T-cell (primary cell): ENCODE measurements around the gene COL15A1. TPM values are rescaled to one million over a fixed set of nuclear protein-coding genes. Genes with fewer than 3 reads are reported as not detected.

Source experiments
- ATAC-seq, 4 experiments: fragments of 200-7000 bp in 3 of 4; fragments of 150-1000 bp in 1 of 4; cut with Tn5 transposase; replicated peaks in 1 of 4; 1 replicate in 3 of 4; 2 replicates in 1 of 4; pipeline ENCODE4 v1.10.0; 2021; ENCODE audit warnings: moderate library complexity in 3 of 4, mild to moderate bottlenecking in 2 of 4, moderate number of reproducible peaks in 1 of 4
- CTCF ChIA-PET, 2 donors: fragments of 300-600 bp; sonication (Branson Sonifier 250); formaldehyde crosslinking; loops; one replicate each; lab custom pipeline; 2022; ENCODE audit warnings: antibody characterized with exemption in 2 of 2; lab: Charles Lee
- POLR2A ChIA-PET, 2 donors: fragments of 300-600 bp; sonication (Branson Sonifier 250); formaldehyde crosslinking; loops; one replicate each; lab custom pipeline; 2022; ENCODE audit warnings: antibody characterized with exemption in 2 of 2; lab: Charles Lee
- DNase-seq, 35 experiments: peaks; one replicate each; pipeline versions ENCODE4 v3.0.0 to v3.0.0-alpha.2; 2013 to 2023
- H3K27ac ChIP-seq: one replicate; pipeline ENCODE4 v1.5.1; 2013; ENCODE audit warnings: low read length
- H3K27me3 ChIP-seq, 2 experiments: replicated peaks in 1 of 2; 1 replicate in 1 of 2; 2 replicates in 1 of 2; pipeline versions ENCODE4 v1.6.1 to v1.7.0; 2013; ENCODE audit warnings: low read length in 1 of 2, mixed read lengths in 1 of 2; ENCODE audit not compliant: control insufficient read depth in 2 of 2, insufficient read depth in 2 of 2; ENCODE audit errors: extremely low read depth in 1 of 2
- H3K36me3 ChIP-seq, 2 donors: 1 replicate in 1 of 2; 2 replicates in 1 of 2; pipeline versions ENCODE4 v1.6.1 to v1.7.0; 2013; ENCODE audit warnings: low read length in 1 of 2; ENCODE audit not compliant: control insufficient read depth in 2 of 2, insufficient read depth in 1 of 2; ENCODE audit errors: extremely low read depth in 1 of 2
- H3K4me1 ChIP-seq, 2 experiments: 1 replicate in 1 of 2; 2 replicates in 1 of 2; pipeline versions ENCODE4 v1.6.1 to v1.7.0; 2013; ENCODE audit warnings: low read length in 2 of 2, mixed read lengths in 1 of 2; ENCODE audit not compliant: insufficient read depth in 2 of 2, control insufficient read depth in 1 of 2; ENCODE audit errors: extremely low read depth in 1 of 2
- H3K4me3 ChIP-seq, 2 donors: 1 replicate in 1 of 2; 2 replicates in 1 of 2; pipeline versions ENCODE4 v1.5.1 to v1.7.0; 2013; ENCODE audit warnings: mild to moderate bottlenecking in 2 of 2, low read length in 1 of 2, moderate library complexity in 1 of 2; ENCODE audit not compliant: control insufficient read depth in 1 of 2; ENCODE audit errors: extremely low read depth in 1 of 2
- H3K9me3 ChIP-seq: 2 replicates; pipeline ENCODE4 v1.7.0; 2013
- H3K27ac Mint-ChIP-seq, 2 donors: one replicate each; pipeline ENCODE4 v1.8.0; 2020 to 2021; ENCODE audit warnings: mild to moderate bottlenecking in 2 of 2, mixed read lengths in 2 of 2
- H3K27me3 Mint-ChIP-seq, 2 donors: one replicate each; pipeline ENCODE4 v1.8.0; 2021 to 2022; ENCODE audit warnings: mixed read lengths in 2 of 2
- H3K36me3 Mint-ChIP-seq: one replicate; pipeline ENCODE4 v1.8.0; 2021; ENCODE audit warnings: mixed read lengths
- H3K4me1 Mint-ChIP-seq, 3 donors: one replicate each; pipeline ENCODE4 v1.8.0; 2020 to 2022; ENCODE audit warnings: mixed read lengths in 3 of 3, mild to moderate bottlenecking in 1 of 3
- H3K4me3 Mint-ChIP-seq, 3 donors: one replicate each; pipeline ENCODE4 v1.8.0; 2020 to 2022; ENCODE audit warnings: mild to moderate bottlenecking in 3 of 3, mixed read lengths in 3 of 3, moderate library complexity in 3 of 3
- H3K9me3 Mint-ChIP-seq, 3 donors: one replicate each; pipeline ENCODE4 v1.8.0; 2020 to 2022; ENCODE audit warnings: mixed read lengths in 3 of 3
- WGBS: methylation state at CpG from one replicate; pipeline ENCODE4 v1.1.5; 2013; ENCODE audit warnings: missing lambda C conversion rate; ENCODE audit not compliant: insufficient coverage; 5-methylcytosine and 5-hydroxymethylcytosine counted together
- total RNA-seq, 35 experiments: library from RNA in 6 of 35; stranded (reverse) in 6 of 35; fragments of 120-200 nt in 1 of 35; gene quantifications; one replicate each; pipeline versions ENCODE4 v1.2.1 to v1.2.4 and lab custom pipeline; 2013 to 2026

COL15A1 gene
- total RNA-seq, 5 donors from 2014 or later (not counting 1 experiment from before 2014, with no cell fraction given), result 0.15 to 0.20 (median 0.19) TPM; not detected in 2

- H3K27me3 Mint-ChIP-seq, result peaks cover 3 to 10% of the 10 kb centered on the region in 2 donors
- Histone ChIP-seq H3K9me3 (no peaks in the 10 kb centered on the region), H3K27ac (no peak overlapping the region), H3K4me3 (no peak overlapping the region), H3K4me1 (no peaks in the 10 kb centered on the region), H3K36me3 (no peaks in the 10 kb centered on the region), H3K27me3 (peaks cover 0 to 14% of the 10 kb centered on the region in 2 experiments)
- no peaks in the 10 kb centered on the region for H3K36me3 Mint-ChIP-seq
- H3K4me1 Mint-ChIP-seq, result no peaks in the 10 kb centered on the region
- ATAC-seq (no peak), DNase-seq (no peak)
- no CpG with 5 or more reads among the region's 1 CpG for WGBS
- H3K4me3 Mint-ChIP-seq, result no peak overlapping the region
- no peak overlapping the region for H3K27ac Mint-ChIP-seq
- no peaks in the 10 kb centered on the region for H3K9me3 Mint-ChIP-seq
- CTCF ChIA-PET, result no interaction called here
- POLR2A ChIA-PET, result no interaction called here
Observed at GRCh38 chr9:98921732-98922131, 22.0 kb upstream of the COL15A1 start.

GRCh38 chr9:98922721-98923435, 20.8 kb upstream of the COL15A1 start:
- Histone ChIP-seq H3K4me3 (no peak overlapping the region), H3K27ac (no peak overlapping the region), H3K36me3 (no peaks in the 10 kb centered on the region), H3K9me3 (no peaks in the 10 kb centered on the region), H3K27me3 (peaks cover 0 to 16% of the 10 kb centered on the region in 2 experiments), H3K4me1 (no peaks in the 10 kb centered on the region)
- ChIA-PET CTCF (interaction anchor here in 1 of 2 donors (0.9 kb wide), 1 partner anchor 115 kb away, joined by 3 read pairs; no protein-coding TSS in a partner anchor), POLR2A (no interaction called here)
- no peak for ATAC-seq
- DNase-seq, result no peak
- Mint-ChIP-seq H3K36me3 (no peaks in the 10 kb centered on the region), H3K4me1 (no peaks in the 10 kb centered on the region), H3K9me3 (no peaks in the 10 kb centered on the region), H3K4me3 (no peak overlapping the region), H3K27me3 (peaks cover 5 to 10% of the 10 kb centered on the region in 2 donors), H3K27ac (no peak overlapping the region)
- WGBS, result 50% methylated on average over 1 of the region's 4 CpGs

GRCh38 chr9:98923451-98924123, 20.1 kb upstream of the COL15A1 start:
- DNase-seq (no peak), ATAC-seq (no peak)
- H3K4me1 Mint-ChIP-seq, result no peaks in the 10 kb centered on the region
- no peaks in the 10 kb centered on the region for H3K4me1 ChIP-seq
- CTCF ChIA-PET, result interaction anchor here in 1 of 2 donors (0.9 kb wide), 1 partner anchor 116 kb away, joined by 3 read pairs; no protein-coding TSS in a partner anchor
- peaks cover 5 to 10% of the 10 kb centered on the region in 2 donors for H3K27me3 Mint-ChIP-seq
- no peaks in the 10 kb centered on the region for H3K9me3 ChIP-seq
- H3K27ac Mint-ChIP-seq, result no peak overlapping the region
- no peaks in the 10 kb centered on the region for H3K9me3 Mint-ChIP-seq
- 92% methylated on average over 2 of the region's 5 CpGs for WGBS
- POLR2A ChIA-PET, result no interaction called here
- H3K4me3 ChIP-seq, result no peak overlapping the region
- H3K27me3 ChIP-seq, result peaks cover 0 to 16% of the 10 kb centered on the region in 2 experiments
- H3K4me3 Mint-ChIP-seq, result no peak overlapping the region
- no peak overlapping the region for H3K27ac ChIP-seq
- H3K36me3 Mint-ChIP-seq, result no peaks in the 10 kb centered on the region
- no peaks in the 10 kb centered on the region for H3K36me3 ChIP-seq

GRCh38 chr9:98924946-98925820, 18.5 kb upstream of the COL15A1 start:
- Histone ChIP-seq H3K36me3 (no peaks in the 10 kb centered on the region), H3K4me1 (no peaks in the 10 kb centered on the region), H3K27me3 (peaks cover 0 to 19% of the 10 kb centered on the region in 2 experiments), H3K9me3 (no peaks in the 10 kb centered on the region), H3K4me3 (no peak overlapping the region), H3K27ac (no peak overlapping the region)
- ATAC-seq, result no peak
- no peak overlapping the region for H3K27ac Mint-ChIP-seq
- no peak for DNase-seq
- POLR2A ChIA-PET, result no interaction called here
- H3K36me3 Mint-ChIP-seq, result no peaks in the 10 kb centered on the region
- CTCF ChIA-PET, result no interaction called here
- WGBS, result 77% methylated on average over 15 of the region's 15 CpGs
- H3K27me3 Mint-ChIP-seq, result peaks cover 9 to 10% of the 10 kb centered on the region in 2 donors
- H3K4me3 Mint-ChIP-seq, result no peak overlapping the region
- no peaks in the 10 kb centered on the region for H3K9me3 Mint-ChIP-seq
- H3K4me1 Mint-ChIP-seq, result no peaks in the 10 kb centered on the region

GRCh38 chr9:98925956-98926355, 17.8 kb upstream of the COL15A1 start:
- WGBS, result no CpG with 5 or more reads among the region's 2 CpGs
- ATAC-seq (no peak), DNase-seq (no peak)
- ChIA-PET POLR2A (no interaction called here), CTCF (no interaction called here)
- Histone ChIP-seq H3K4me3 (no peak overlapping the region), H3K4me1 (no peaks in the 10 kb centered on the region), H3K27me3 (peaks cover 0 to 24% of the 10 kb centered on the region in 2 experiments), H3K27ac (no peak overlapping the region), H3K36me3 (no peaks in the 10 kb centered on the region), H3K9me3 (no peaks in the 10 kb centered on the region)
- Mint-ChIP-seq H3K27me3 (peaks cover 10% of the 10 kb centered on the region in 2 donors), H3K4me3 (no peak overlapping the region), H3K27ac (no peak overlapping the region), H3K4me1 (no peaks in the 10 kb centered on the region), H3K9me3 (no peaks in the 10 kb centered on the region), H3K36me3 (no peaks in the 10 kb centered on the region)

- Histone ChIP-seq H3K36me3 (no peaks in the 10 kb centered on the region), H3K9me3 (no peaks in the 10 kb centered on the region), H3K27me3 (peaks cover 0 to 24% of the 10 kb centered on the region in 2 experiments), H3K4me3 (no peak overlapping the region), H3K4me1 (no peaks in the 10 kb centered on the region), H3K27ac (no peak overlapping the region)
- H3K36me3 Mint-ChIP-seq, result no peaks in the 10 kb centered on the region
- POLR2A ChIA-PET, result no interaction called here
- H3K27me3 Mint-ChIP-seq, result peaks cover 13 to 15% of the 10 kb centered on the region in 2 donors
- no peaks in the 10 kb centered on the region for H3K9me3 Mint-ChIP-seq
- H3K27ac Mint-ChIP-seq, result no peak overlapping the region
- CTCF ChIA-PET, result interaction anchor here in 1 of 2 donors (0.5 kb wide), 1 partner anchor 375 kb away, joined by 3 read pairs; no protein-coding TSS in a partner anchor
- ATAC-seq, result no peak
- WGBS, result 76% methylated on average over 3 of the region's 6 CpGs
- no peak for DNase-seq
- no peaks in the 10 kb centered on the region for H3K4me1 Mint-ChIP-seq
- no peak overlapping the region for H3K4me3 Mint-ChIP-seq
Observed at GRCh38 chr9:98927724-98928123, 16.0 kb upstream of the COL15A1 start.
